ENCODE results near the gene KCNJ3.

- TF ChIP-seq CTCF (IDR thresholded peaks at IDR 0.05) (no peak), POLR2A (IDR thresholded peaks at IDR 0.05) (no peak)
Observed at GRCh38 chr2:154832711-154833110, 134.2 kb downstream of the KCNJ3 start.
